Keratinocyte (primary cell): ENCODE data around the gene ACHE. TPM values are rescaled to one million over a fixed set of nuclear protein-coding genes. Genes with fewer than 3 reads are reported as not detected.

ENCODE experiments used
- DNase-seq: peaks from one replicate; pipeline ENCODE4 v3.0.0-alpha.2; 2011; ENCODE audit warnings: low read depth, missing footprints, low spot score
- FAIRE-seq: peaks from 2 replicates; lab custom pipeline; 2011; peaks lifted over from hg19 to GRCh38; lab: Jason Lieb, UNC
- H2AFZ ChIP-seq: 2 replicates; pipeline ENCODE4 v1.6.0; 2012; ENCODE audit warnings: low read length, control low read depth, inconsistent platforms; ENCODE audit not compliant: control insufficient read depth
- H3K27ac ChIP-seq: 2 replicates; pipeline ENCODE4 v1.5.1; 2011; ENCODE audit warnings: low read length; ENCODE audit not compliant: control insufficient read depth, insufficient read depth
- H3K27me3 ChIP-seq: 3 replicates; pipeline ENCODE4 v1.6.0; 2011; ENCODE audit warnings: low read length; ENCODE audit not compliant: control insufficient read depth, insufficient read depth; ENCODE audit errors: extremely low read depth
- H3K36me3 ChIP-seq, 2 experiments: 2 replicates in 1 of 2; 3 replicates in 1 of 2; pipeline ENCODE4 v1.5.1; 2011; ENCODE audit warnings: low read length in 2 of 2, mild to moderate bottlenecking in 1 of 2; ENCODE audit not compliant: control insufficient read depth in 2 of 2, insufficient read depth in 2 of 2; ENCODE audit errors: extremely low read depth in 1 of 2
- H3K4me1 ChIP-seq: 3 replicates; pipeline ENCODE4 v1.5.1; 2011; ENCODE audit warnings: low read length; ENCODE audit not compliant: control insufficient read depth, insufficient read depth; ENCODE audit errors: extremely low read depth
- H3K4me2 ChIP-seq: 3 replicates; pipeline ENCODE4 v1.6.0; 2011; ENCODE audit warnings: low read depth, low read length; ENCODE audit not compliant: control insufficient read depth, insufficient read depth; ENCODE audit errors: extremely low read depth
- H3K4me3 ChIP-seq, 3 experiments: fragments of 200-600 bp in 1 of 3; sonication (generic) in 1 of 3; 2 replicates in 2 of 3; 3 replicates in 1 of 3; pipeline ENCODE4 v1.5.1; 2011 to 2016; ENCODE audit warnings: low read length in 3 of 3, mild to moderate bottlenecking in 3 of 3, control low read depth in 2 of 3, inconsistent platforms in 1 of 3, low read depth in 1 of 3, mixed read lengths in 1 of 3, mixed run types in 1 of 3, moderate library complexity in 1 of 3; ENCODE audit not compliant: control insufficient read depth in 2 of 3, insufficient read depth in 2 of 3; ENCODE audit errors: extremely low read depth in 1 of 3
- H3K79me2 ChIP-seq: 2 replicates; pipeline ENCODE4 v1.6.0; 2012; ENCODE audit warnings: low read length; ENCODE audit not compliant: control insufficient read depth, insufficient read depth
- H3K9ac ChIP-seq: 3 replicates; pipeline ENCODE4 v1.6.0; 2011; ENCODE audit warnings: low read length; ENCODE audit not compliant: control insufficient read depth, insufficient read depth; ENCODE audit errors: extremely low read depth
- H3K9me1 ChIP-seq: 3 replicates; pipeline ENCODE4 v1.6.0; 2011; ENCODE audit warnings: low read length; ENCODE audit not compliant: control insufficient read depth, insufficient read depth; ENCODE audit errors: extremely low read depth
- H3K9me3 ChIP-seq: 2 replicates; pipeline ENCODE4 v1.5.1; 2012; ENCODE audit warnings: low read depth, low read length; ENCODE audit not compliant: control insufficient read depth
- H4K20me1 ChIP-seq: 3 replicates; pipeline ENCODE4 v1.6.0; 2011; ENCODE audit warnings: low read length; ENCODE audit not compliant: control insufficient read depth, insufficient read depth; ENCODE audit errors: extremely low read depth
- CTCF ChIP-seq, 3 experiments: IDR thresholded peaks in 1 of 3; conservative IDR thresholded peaks in 1 of 3; optimal IDR thresholded peaks in 1 of 3; 2 replicates in 2 of 3; 3 replicates in 1 of 3; pipeline versions ENCODE3 to v1.5.1; 2011; ENCODE audit warnings: low read length in 3 of 3, mild to moderate bottlenecking in 3 of 3, moderate library complexity in 2 of 3, control low read depth in 1 of 3, inconsistent platforms in 1 of 3; ENCODE audit not compliant: insufficient read depth in 2 of 3; ENCODE audit errors: extremely low read depth in 1 of 3
- EZH2 ChIP-seq: IDR thresholded peaks from one replicate; pipeline ENCODE4 v1.6.1; 2012; ENCODE audit warnings: inconsistent platforms, mild to moderate bottlenecking, low read length, moderate library complexity
- dilution Hi-C: fragments of 300-500 bp; cut with MboI; formaldehyde crosslinking; loops from one replicate; pipeline ENCODE4 v1.7.0; 2020; ENCODE audit warnings: low sequenced_read_pairs; ENCODE audit not compliant: extremely low pct_ligation_motif_present
- polyA plus RNA-seq, 5 experiments: library from polyadenylated mRNA; depleted of rRNA in 3 of 5; stranded (reverse) in 3 of 5; stranded (forward) in 1 of 5; unstranded in 1 of 5; fragments of >200 nt; gene quantifications; 1 replicate in 1 of 5; 2 replicates in 3 of 5; 3 replicates in 1 of 5; pipeline versions ENCODE4 v1.2.1 to v1.2.3, GENCODE V29; 2011 to 2012; ENCODE audit warnings: missing spikeins in 2 of 5, low read depth in 1 of 5, low replicate concordance in 1 of 5

Gene ACHE
- polyA plus RNA-seq, 1 donor (not counting 4 experiments of a cell fraction or from before 2014, with no cell fraction given) = 0.07 TPM

GRCh38 chr7:100860702-100861615 lies 34.7 kb downstream of the ACHE start:
- dilution Hi-C loops = no loop called here
- Histone ChIP-seq H3K27ac (no peak overlapping the region), H3K9ac (no peak overlapping the region), H3K9me1 (no peaks in the 10 kb centered on the region), H2AFZ (no peak overlapping the region), H3K4me3 (no peak overlapping the region), H3K4me2 (no peak overlapping the region), H4K20me1 (no peaks in the 10 kb centered on the region), H3K4me1 (peaks cover 11% of the 10 kb centered on the region), H3K9me3 (no peaks in the 10 kb centered on the region), H3K27me3 (no peaks in the 10 kb centered on the region), H3K79me2 (peaks cover 3% of the 10 kb centered on the region), H3K36me3 (peaks cover 18 to 28% of the 10 kb centered on the region in 2 experiments)
- FAIRE-seq (no peak), DNase-seq (no peak)
- no peak for TF ChIP-seq EZH2
- TF ChIP-seq CTCF (optimal IDR thresholded peaks at IDR 0.05 in 1 of 3, IDR thresholded peaks at IDR 0.05 in 1 of 3, conservative IDR thresholded peaks at IDR 0.05 in 1 of 3; ENCODE audit: extremely low read depth in 1 of 3, insufficient read depth in 2 of 3, low read length in 3 of 3) = no peak

DNA sequence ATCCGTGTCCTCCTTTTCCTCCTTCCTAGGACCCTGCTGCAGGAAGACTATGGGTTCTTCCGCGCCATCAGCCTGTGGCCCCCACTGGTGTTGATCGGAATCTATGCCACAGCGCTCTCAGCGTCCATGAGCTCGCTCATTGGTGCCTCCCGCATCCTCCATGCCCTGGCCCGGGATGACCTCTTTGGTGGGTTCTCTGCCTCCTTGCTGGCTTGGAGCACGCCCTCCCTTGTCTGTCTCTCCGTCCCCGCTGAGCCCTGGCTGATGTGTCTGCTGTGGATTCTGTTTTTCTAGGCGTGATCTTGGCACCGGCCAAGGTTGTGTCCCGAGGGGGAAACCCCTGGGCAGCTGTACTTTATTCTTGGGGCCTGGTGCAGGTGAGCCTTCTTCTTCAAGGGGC lies 35.8 kb downstream of the ACHE start:
- FAIRE-seq (no peak), DNase-seq (no peak)
- no peaks in the 10 kb centered on the region for H3K9me3 ChIP-seq
- peaks cover under 1% of the 10 kb centered on the region for H3K4me1 ChIP-seq
- no peaks in the 10 kb centered on the region for H3K27me3 ChIP-seq
- no peak overlapping the region for H2AFZ ChIP-seq
- no peak for TF ChIP-seq CTCF (optimal IDR thresholded peaks at IDR 0.05 in 1 of 3, IDR thresholded peaks at IDR 0.05 in 1 of 3, conservative IDR thresholded peaks at IDR 0.05 in 1 of 3; ENCODE audit: extremely low read depth in 1 of 3, insufficient read depth in 2 of 3, low read length in 3 of 3)
- no peak for TF ChIP-seq EZH2
- no peaks in the 10 kb centered on the region for H4K20me1 ChIP-seq
- H3K79me2 ChIP-seq = peaks cover 9% of the 10 kb centered on the region
- no peak overlapping the region for H3K27ac ChIP-seq
- dilution Hi-C loops = no loop called here
- peaks cover 20 to 28% of the 10 kb centered on the region in 2 experiments for H3K36me3 ChIP-seq
- no peak overlapping the region for H3K9ac ChIP-seq
- no peaks in the 10 kb centered on the region for H3K9me1 ChIP-seq
- H3K4me3 ChIP-seq = no peak overlapping the region
- no peak overlapping the region for H3K4me2 ChIP-seq
